AG04449 (cell line): ENCODE measurements around the gene SPTBN4.
A peak's percentile ranks its signal among the peaks of the same experiment; 100 is the strongest.

Experiments used
- CTCF ChIA-PET: fragments of 350-600 bp; formaldehyde crosslinking; extraction: SDS; loops from one replicate; lab custom pipeline; 2021; ENCODE audit warnings: antibody characterized with exemption; lab: Yijun Ruan, JAX
- POLR2A ChIA-PET: fragments of 400-600, 350-600 bp; formaldehyde crosslinking; extraction: SDS; loops from one replicate; lab custom pipeline; 2020; ENCODE audit warnings: antibody characterized with exemption, inconsistent platforms; lab: Yijun Ruan, JAX
- DNase-seq: peaks from one replicate; pipeline ENCODE4 v3.0.0-alpha.2; 2010; ENCODE audit warnings: low read depth, low spot score
- H3K4me3 ChIP-seq: 2 replicates; pipeline ENCODE4 v1.5.1; 2011; ENCODE audit warnings: low read depth, mild to moderate bottlenecking, control low read depth, low read length
- TF ChIP-seq, protein P1 (sequence below): IDR thresholded peaks from one replicate; pipeline ENCODE4 v1.5.1; 2011; ENCODE audit warnings: mild to moderate bottlenecking, moderate library complexity, low read length, control low read depth, inconsistent platforms; ENCODE audit not compliant: insufficient read depth; ENCODE audit errors: missing control alignments

The SPTBN4 gene

DNA sequence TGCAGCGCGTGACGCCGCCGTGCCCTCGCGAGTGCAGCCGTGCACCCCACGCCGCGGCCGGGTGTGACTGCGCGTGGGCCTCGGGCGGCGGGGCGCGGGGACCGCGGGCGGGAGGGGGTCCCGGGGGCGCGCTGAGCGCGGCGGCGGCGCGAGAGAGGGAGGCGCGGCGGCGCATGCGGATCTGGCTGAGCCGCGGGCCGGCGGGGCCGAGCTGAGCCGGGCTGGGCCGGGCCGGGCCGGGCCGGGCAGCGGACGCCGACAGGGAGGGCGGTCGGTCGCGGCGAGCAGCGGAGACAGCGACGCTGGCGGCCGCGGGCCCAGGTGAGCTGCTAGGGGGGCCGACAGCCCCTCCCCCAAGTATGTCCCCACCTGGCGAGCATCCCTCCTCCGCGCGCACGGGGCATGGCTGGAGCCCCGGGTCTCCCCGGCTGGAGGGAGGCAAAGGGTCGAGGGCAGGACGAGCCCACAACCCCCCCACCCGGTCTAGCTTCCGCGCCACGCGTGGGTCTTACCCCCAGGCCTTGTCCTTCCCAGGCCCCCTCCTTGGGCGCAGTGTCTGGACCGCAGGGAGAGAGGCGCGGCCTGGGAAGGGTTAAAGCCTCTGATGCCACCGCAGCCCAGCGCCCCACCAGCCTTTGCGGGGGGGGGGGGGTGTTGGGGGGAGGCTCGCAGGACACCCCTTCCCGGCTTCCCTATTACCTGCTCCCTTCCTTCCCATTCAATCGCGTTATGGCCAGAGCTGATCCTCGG is at the start of gene SPTBN4:
TSS of gene SPTBN4 (plus strand) at position 17 of the 750 bp plus-strand sequence. CDS start 5,621 bp downstream, outside the sequence.
- peak within 1 kb of the TSS; percentile 49 for H3K4me3 ChIP-seq
- TF ChIP-seq, protein P1, sequence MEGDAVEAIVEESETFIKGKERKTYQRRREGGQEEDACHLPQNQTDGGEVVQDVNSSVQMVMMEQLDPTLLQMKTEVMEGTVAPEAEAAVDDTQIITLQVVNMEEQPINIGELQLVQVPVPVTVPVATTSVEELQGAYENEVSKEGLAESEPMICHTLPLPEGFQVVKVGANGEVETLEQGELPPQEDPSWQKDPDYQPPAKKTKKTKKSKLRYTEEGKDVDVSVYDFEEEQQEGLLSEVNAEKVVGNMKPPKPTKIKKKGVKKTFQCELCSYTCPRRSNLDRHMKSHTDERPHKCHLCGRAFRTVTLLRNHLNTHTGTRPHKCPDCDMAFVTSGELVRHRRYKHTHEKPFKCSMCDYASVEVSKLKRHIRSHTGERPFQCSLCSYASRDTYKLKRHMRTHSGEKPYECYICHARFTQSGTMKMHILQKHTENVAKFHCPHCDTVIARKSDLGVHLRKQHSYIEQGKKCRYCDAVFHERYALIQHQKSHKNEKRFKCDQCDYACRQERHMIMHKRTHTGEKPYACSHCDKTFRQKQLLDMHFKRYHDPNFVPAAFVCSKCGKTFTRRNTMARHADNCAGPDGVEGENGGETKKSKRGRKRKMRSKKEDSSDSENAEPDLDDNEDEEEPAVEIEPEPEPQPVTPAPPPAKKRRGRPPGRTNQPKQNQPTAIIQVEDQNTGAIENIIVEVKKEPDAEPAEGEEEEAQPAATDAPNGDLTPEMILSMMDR = no peak
- ChIA-PET POLR2A (interaction anchor here (0.7 kb wide), 1 partner anchor 104 kb away, joined by 3 read pairs; no protein-coding TSS in a partner anchor), CTCF (interaction anchor here (1.8 kb wide), 1 partner anchor 168 kb away, joined by 8 read pairs; no protein-coding TSS in a partner anchor)
- DNase-seq = no peak

DNA sequence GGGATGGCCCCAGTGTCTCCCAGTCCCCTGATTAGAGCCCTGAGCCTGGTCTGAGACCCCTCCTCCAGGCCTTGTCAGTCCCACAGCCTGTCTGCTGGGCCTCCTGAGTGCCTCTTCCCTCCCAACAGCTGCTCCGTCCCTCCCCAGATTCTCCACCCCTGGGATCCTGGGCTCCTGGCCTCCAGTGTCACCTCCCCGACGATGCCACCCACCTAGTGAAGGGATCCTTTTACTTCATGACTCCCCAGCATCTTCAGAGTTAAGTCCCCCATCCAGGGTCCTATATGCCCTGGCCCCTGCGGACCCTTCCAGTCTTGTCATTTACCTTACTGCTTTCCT is 49.2 kb upstream of the SPTBN4 start:
- no peak for DNase-seq
- CTCF ChIA-PET = interaction anchor here (0.6 to 1.3 kb wide), 2 partner anchors 113 to 217 kb away, joined by 3 read pairs; no protein-coding TSS in a partner anchor
- TF ChIP-seq, protein P1 = no peak
- POLR2A ChIA-PET = interaction anchor here (1.2 kb wide), 1 partner anchor 9 kb away, joined by 3 read pairs; no protein-coding TSS in a partner anchor
- H3K4me3 ChIP-seq = no peak overlapping the region

DNA sequence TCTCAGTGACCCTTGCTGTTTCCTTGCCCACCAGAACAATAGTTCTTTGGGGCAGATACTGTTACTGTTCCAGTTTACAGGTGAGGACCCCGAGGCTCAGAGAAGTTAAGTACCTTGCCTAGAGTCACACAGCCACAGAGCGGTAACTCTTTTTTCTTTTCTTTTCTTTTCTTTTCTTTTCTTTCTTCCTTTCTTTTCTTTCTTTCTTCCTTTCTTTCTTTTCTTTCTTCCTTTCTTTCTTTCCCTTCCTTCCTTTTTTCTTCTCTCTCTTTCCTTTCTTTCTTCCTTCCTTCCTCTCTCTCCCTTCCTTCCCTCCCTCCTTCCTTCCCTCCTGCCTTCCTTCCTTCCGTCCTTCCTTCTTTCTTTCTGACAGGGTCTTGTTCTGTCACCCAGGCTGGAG is 48.8 kb upstream of the SPTBN4 start:
- DNase-seq = no peak
- no peak overlapping the region for H3K4me3 ChIP-seq
- CTCF ChIA-PET = interaction anchor here (1.3 kb wide), 1 partner anchor 217 kb away, joined by 3 read pairs; no protein-coding TSS in a partner anchor
- POLR2A ChIA-PET = interaction anchor here (0.6 to 1.2 kb wide), 2 partner anchors 10 to 894 kb away, joined by 3 to 4 read pairs; no protein-coding TSS in a partner anchor
- TF ChIP-seq, protein P1 = no peak

DNA sequence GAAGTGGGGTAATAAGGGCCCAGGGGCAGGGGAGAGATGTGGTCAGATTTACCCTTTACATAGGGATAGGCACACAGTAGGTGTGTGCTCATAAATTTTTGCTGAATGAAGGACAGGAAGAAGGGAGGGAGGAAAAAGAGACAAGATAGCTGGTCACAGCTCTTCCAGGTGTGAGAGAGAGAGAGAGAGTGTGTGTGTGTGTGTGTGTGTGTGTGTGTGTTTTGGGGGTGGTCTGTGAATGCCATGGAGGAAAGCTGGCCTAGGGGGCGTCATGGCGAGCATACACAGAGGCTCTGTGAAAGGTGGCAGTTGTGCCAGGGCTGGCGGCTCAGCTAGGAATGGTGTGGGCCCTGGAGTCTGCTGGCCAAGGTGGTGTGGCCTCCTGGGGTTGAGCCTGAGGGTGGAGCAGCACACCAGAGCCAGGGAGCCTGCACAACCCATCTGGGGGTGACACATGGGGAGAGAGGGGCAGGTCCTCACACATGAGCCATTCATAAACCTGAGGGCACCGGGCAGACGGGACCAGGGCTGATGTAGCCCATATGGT is 47.7 kb upstream of the SPTBN4 start:
- CTCF ChIA-PET = interaction anchor here (0.5 to 5.0 kb wide), 5 partner anchors 10 to 123 kb away, joined by 3 to 62 read pairs (median 7); partner anchors contain the start of gene BLVRB
- POLR2A ChIA-PET = no interaction called here
- TF ChIP-seq, protein P1 = no peak
- no peak for DNase-seq
- H3K4me3 ChIP-seq = no peak overlapping the region

DNA sequence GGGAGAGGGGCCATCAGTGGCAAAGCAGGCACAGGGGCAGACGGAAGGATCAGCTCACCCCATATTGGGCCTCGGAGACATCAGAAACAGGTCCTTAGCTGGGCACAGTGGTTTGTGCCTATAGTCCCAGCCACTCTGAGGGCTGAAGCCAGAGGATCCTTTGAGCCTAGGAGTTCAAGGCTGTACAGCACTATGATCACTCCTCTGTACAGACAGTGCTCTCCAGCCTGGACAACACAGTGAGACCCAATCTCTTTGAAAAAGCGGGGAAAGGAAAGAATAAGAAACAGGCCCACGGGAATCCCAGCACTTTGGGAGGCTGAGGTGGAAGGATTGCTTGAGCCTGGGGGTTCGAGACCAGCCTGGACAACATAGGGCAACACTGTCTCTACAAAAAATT is 47.0 kb upstream of the SPTBN4 start:
- TF ChIP-seq, protein P1 = no peak
- CTCF ChIA-PET = interaction anchor here (0.7 to 5.0 kb wide), 17 partner anchors 11 to 215 kb away, joined by 3 to 62 read pairs (median 6); partner anchors contain the start of genes BLVRB and SERTAD3
- no peak overlapping the region for H3K4me3 ChIP-seq
- POLR2A ChIA-PET = interaction anchor here (0.7 to 1.9 kb wide), 3 partner anchors 14 to 55 kb away, joined by 3 to 9 read pairs (median 9); partner anchors contain the start of gene SERTAD3
- DNase-seq = no peak
